HG03095 (cell line): ENCODE measurements around the gene RFC5.

ENCODE experiments used
- ATAC-seq: cut with Tn5 transposase; IDR thresholded peaks from one replicate; pipeline ENCODE4 v1.9.1; 2021; ENCODE audit warnings: moderate library complexity; ENCODE audit not compliant: unreplicated experiment

The RFC5 gene

GRCh38 chr12:118050972-118051910 lies 34.7 kb downstream of the RFC5 start:
- no peak for ATAC-seq

DNA sequence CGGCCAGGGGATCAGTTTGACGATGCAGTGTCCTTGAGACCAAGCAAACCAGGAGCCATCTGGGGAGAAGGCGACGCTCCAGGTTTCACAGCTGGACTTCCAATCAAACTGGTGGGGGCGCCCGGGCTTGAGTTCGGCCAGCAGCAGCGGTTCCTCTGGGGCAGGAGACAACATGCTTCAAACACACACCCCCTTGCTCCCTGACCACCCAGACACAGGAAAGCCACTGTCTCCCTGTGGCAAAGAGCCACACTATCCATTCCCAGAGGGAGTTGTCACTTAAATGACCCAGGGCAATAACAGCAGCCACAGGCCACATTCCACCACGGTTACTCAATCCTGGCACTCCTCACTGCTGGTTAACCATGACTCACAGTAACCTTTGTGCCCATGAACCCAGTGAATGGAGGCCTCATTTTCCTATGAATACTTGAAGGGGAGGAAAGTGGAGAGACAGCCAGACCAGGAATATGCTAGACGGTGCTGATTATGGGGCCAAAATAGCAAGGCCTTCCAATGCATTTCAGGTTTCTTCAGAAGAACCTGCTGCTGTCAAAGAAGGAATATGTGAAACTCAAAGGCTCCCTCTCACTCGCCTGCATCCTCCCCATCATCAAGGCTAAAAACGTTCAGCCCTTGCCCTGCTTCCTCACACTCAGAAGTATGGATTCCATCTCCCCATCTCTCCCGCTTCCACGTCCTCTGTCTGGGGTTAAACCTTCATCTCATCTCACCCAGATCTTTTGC lies 36.0 kb downstream of the RFC5 start:
- ATAC-seq = no peak

GRCh38 chr12:118053071-118053985 lies 36.8 kb downstream of the RFC5 start:
- no peak for ATAC-seq

- ATAC-seq = no peak
Measured at GRCh38 chr12:118055144-118055557, 38.6 kb downstream of the RFC5 start.

DNA sequence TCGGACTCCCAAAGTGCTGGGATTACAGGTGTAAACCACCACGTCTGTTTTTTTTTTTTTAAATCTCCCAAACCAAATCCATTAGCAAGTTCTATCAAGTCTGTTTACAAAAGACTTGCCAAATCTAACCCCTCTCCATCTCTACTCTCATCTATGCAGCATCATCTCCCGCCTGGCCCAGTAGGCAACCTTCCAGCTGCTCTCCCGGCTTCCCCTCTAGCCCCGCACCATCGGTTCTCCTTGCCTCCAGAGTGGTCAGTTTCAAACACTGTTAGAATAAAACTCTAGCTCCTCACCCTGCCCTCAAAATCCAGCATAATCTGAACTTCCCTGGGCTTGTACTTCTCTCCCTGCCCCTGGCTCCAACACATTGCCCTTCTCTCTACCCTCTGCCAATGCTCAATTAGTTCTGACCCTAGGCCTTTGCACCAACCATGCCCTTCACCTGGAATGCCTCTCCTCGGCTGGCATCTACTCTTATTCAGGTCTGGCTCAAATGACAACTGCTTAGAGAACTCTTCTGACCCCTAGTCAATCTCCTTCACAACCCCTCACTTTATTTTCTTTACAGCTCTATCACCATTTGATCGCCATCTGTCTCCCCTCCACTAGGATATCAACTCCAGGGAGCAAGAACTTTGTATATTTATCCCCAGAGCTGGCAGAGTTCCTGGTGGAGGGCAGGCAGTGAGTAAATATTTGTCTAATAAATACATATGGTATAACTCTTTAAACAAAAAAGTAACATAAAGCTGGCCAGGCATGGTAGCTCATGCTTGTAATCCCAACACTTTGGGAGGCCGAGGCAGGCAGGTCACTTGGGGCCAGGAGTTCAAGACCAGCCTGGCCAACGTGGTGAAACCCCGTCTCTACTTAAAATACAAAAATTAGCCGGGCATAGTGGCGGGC lies 39.6 kb downstream of the RFC5 start:
- no peak for ATAC-seq

DNA sequence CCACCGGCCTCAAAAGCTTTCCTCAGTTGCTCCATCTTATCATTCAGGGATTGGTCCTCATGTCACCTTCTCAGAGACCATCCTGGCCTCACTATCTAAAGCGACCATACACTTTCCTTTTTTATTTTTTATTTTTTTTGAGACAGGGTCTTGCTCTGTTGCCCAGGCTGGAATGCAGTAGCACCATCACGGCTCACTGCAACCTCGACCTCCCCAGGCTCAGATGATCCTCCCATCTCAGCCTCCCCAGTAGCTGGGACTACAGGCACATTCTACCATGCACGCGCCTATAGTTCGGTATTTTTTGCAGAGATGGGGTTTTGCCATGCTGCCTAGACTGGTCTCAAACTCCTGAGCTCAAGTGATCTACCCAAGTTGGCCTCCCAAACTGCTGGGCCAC lies 41.7 kb downstream of the RFC5 start:
- no peak for ATAC-seq

- ATAC-seq = no peak
Measured at GRCh38 chr12:118058881-118059280, 42.4 kb downstream of the RFC5 start.

- ATAC-seq = no peak
Measured at GRCh38 chr12:118059341-118060191, 43.1 kb downstream of the RFC5 start.

DNA sequence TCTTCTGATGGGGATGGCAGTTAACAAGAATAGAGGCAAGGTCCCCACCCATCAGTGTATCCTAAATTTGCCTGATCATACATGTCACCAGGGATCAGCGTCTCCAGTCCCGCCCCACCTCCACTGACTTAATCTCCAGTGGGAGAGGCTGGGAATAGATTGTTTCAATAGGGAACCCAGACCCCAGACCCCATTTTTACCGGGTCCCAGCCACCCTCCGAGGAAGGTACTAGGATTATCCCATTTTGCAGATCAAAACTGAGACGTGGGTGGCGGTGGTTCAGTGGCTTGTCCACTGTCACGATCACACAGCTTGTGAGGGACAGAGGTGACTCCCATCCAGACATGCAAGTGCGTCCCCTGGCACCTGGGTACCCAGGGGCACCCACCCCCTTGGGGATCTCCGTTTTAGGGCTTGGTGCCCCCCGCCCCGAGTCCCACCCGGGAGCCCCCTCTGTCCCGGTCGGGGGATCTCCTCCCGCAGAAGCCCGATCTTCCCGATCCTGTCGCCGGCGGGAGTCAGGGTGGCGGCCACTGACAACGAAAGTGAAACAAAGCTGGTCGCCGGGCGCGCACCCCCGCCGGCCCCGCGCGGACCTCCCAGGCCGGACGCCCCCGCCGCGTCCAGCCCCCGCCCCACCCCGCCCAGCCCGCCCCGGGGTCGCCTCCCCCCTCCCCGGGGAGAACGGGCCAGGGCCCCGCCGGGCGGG lies 44.0 kb downstream of the RFC5 start:
- ATAC-seq = no peak

DNA sequence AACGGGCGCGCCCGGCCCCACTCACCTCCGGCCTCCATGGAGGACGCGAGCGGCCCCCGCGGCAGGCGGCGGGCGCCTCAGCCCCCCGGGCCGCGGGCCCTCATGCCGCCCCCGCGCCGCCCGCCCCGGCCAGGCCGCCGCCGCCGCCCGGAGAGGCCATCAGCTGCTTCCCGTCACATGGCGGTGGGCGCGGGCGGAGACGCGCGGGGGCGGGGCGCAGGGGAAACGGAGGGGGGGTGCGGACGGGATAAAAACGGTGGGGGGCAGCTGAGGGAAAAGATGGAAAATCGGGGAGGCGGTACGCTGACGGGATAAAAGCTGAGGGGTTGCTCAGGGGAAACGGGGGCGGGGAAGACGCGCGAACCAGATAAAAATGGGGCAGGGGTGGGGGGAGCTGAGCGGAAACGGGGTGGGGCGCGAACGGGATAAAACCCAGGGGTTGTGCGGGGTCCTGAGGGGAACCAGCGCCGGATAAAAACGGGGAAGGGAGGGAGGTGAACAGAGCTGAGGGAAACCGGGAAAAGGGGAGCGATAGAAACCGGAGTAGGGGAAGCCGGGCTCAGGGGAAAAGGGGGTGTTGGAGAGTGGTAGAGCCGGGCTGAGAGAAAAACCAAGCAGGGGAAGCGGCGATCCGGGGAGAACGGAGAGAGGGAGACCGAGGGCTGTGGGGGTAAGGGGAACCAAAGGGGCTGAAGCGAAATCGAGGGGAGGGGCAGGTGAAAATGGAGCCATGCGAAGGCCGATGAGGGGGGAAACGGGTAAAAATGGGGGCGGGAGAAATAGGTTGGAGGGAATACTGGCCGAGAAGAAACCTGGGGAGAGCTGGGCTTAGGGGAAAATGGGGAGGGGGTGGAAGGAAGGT lies 44.7 kb downstream of the RFC5 start, which contains the start of gene WSB2:
Gene WSB2, minus strand, starts transcription at position 169 of the 862 bp plus-strand sequence. Its CDS starts 131 bp downstream, at position 38.
- no peak for ATAC-seq

DNA sequence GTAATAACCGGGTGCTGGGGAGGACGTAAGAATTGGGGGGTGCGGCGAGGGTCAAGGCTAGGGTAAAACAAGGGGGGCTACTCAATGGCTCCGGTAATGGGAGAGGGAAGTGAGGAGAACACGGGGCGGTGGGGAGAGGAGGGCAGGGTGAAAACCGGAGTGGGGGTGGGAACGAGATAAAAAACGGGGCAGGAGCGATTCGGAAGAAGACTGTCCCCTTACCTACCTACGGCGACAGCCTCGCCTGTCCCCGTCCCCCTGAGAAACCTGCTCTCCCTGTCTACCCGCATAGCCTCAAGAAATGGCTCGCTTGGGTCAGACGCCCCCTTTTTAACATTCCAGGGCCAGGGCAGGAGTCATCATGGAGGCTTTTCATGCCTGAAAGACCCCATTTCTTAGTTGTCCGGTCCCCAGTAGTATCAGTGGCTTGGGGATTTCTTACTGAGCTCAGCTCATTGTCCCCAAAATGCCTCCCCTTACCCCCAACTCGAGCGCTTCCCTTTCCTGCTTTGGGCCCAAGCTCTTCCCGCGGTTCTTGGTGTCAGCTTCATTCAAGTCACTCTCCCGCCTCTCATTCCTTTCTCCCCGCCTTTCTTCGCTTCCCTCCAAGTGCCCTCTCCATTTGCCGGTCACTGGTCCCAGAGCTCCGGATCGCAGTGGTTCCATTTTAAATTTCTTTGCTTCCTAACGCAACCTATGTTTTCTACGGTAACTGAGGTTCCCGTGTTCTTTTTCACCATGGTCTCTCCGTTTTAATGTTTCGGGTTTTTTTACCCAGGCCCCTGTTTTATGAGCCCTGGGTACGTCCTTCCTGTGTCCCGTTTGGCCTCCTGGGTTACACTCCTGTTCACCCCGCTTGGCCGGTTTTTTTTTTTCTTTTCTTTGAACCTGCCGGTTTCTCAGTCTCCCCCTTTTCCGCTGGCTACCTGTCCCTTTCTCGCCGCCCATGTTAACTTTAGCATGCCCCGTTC lies 45.7 kb downstream of the RFC5 start:
- no peak for ATAC-seq

DNA sequence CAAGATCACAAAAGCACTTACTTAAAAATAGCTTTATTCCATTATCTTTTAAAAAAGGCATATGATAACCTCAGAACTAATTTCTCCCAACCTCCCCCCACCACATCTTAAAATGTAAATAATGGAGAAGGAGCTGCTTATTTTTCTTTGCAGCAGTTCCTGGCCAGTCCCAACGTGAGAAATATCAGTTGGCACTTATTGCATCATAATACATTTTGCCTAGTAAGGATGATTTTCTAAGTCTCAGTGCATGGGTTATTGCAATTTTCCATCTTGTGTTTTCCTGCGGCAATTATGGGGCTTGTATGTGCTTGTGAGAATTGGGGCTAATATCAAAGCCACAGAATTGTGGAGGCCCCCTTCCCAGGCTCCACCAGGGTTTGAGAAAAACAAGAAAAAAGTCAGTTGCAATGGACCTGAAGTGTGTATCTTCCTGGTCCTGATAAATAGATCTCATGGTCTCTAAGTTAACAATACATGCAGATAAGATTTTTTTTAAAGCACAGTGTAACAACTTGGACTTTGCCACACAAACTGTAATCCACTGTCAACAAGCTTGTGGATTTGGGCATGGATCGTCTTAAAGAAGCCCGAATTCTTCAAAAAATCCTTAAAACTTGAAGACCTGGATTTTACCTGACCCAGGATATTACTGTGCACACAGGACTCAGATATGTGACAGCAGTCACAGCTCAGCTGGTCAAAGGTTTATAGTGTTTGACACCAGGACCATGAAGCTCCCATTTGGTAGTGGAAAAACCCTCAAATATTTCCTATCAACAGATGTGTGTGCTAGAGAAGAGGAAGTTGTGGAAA lies 47.3 kb downstream of the RFC5 start:
- no peak for ATAC-seq

DNA sequence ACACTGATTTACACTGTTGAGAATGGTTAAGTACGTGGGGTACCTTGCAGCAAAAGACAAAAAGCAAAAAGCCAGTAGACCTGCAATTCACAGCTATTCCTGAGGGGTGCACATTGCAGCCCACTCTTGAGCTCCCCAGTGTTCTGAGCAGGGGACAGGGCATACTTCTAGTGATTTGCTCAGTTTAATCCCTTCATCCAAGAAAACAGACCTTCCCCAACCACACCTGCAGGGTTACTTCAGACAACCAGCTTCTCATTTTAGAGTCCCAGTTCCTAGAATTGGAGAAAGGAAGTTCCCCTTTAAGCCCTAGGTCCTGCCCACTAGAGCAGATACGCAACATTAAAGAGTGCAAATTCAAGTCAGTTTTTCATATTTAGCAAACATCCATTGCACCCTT lies 48.1 kb downstream of the RFC5 start:
- no peak for ATAC-seq

- no peak for ATAC-seq
Measured at GRCh38 chr12:118065380-118065779, 48.9 kb downstream of the RFC5 start.

DNA sequence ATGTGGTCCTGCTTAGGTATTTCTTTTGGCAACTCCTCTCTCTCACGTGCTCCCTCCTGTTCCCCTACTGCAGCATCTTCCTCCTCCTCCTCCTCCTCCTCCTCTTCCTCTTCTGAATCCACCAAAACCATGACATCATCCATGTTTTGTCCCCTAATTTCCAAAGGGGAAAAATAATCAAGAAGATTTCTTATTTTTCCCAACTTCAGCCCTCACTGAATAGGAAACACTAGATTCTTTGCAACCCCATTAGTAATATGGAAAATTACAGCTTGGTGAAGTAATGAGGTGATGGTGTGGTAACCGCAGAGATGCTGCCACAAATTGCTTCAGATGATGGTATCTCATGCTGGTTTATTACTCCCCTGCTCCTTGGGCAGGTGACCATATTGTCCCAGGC lies 51.9 kb downstream of the RFC5 start:
- ATAC-seq = no peak
